ENCODE results near the gene SPRING1. TPM values are rescaled to one million over a fixed set of nuclear protein-coding genes. Genes with fewer than 3 reads are reported as not detected.

The SPRING1 gene
- total RNA-seq (2012; rRNA removed), result 26.4 and 27.6 TPM in 2 replicates

DNA sequence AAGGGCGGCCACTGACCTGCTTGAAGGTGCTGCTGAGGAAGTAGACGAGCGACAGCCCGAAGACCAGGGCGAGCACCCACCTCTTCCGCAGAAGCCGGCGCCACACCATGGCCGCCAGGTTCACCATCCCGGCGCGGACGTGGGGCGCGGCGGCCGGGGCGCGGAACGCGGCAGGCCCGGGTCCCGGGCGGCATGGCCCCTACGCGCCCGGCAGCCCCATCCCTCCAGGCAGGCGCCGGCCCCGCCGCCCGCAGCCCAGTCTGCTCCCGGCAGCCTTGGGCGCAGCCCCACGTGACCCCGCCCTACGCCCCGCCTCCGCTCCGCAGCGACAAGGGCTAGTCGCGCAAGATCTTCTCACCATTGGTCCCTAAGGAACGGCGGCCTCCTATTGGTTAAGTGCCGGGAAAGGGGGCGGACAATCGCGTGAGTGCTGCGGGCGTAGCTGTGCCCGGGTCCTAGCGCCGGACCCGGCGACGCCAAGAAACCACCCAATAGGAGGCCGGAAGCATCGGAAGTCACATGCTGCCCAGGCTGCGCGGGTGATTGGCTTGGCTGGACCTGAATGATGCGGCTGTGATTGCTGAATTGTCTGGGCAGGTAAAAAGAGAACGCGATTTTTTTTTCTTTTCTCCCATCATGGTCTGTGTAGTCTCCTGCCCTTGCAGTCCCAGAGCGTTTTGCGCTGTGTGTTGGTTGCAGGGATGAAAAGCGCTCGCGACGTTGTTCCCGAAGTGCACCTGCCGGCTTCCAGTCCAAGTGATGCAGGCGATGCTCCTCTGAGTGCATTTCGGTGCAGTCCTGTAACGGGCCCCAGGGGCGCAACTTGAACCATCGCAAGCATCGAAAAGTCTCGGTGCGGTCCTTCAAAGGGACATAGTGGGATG, at the start of gene SPRING1, which contains the start of gene RNFT2:
TSS of gene SPRING1 (minus strand) at position 296 of the 884 bp plus-strand sequence. CDS start at position 127, 169 bp downstream.
TSS of gene RNFT2 (plus strand) at position 542 of the 884 bp plus-strand sequence. CDS start 2,183 bp downstream, outside the sequence.
- Histone ChIP-seq H3K4me2 (ENCODE audit: low read length) (peak within 1 kb of the TSS; percentile 94), H3K9ac (ENCODE audit: low read depth, low read length) (peak within 1 kb of the TSS; percentile 91), H3K4me3 (ENCODE audit: low read length) (peak within 1 kb of the TSS; percentile 88), H3K27me3 (ENCODE audit: control insufficient read depth, insufficient read depth, low read length) (no peaks in the 10 kb centered on the region), H3K9me3 (replicated peaks; ENCODE audit: low read length) (no peaks in the 10 kb centered on the region), H3K36me3 (ENCODE audit: insufficient read depth, low read length) (peaks cover 13% of the 10 kb centered on the region), H3K4me1 (ENCODE audit: control insufficient read depth, insufficient read depth, low read length) (peaks cover 11% of the 10 kb centered on the region)

DNA sequence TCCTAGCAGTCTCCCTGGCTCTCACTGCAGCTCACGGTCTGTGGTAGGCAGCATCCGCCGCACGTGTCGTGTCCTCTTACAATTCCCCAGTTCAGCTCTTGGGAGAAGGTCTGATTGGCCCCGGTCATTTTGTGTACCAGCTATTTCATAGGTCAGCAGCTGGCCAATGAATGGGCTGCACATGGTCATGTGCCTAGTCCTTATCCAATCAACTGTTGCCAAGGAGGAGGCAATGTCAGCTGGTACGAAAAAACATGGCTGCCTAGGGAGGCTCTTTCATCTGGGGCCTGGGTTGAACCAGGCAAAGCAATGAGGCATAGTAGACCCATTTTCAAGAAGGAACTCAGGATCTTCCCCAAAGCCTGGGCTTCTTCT, 46.4 kb upstream of the SPRING1 start:
- H3K4me3 ChIP-seq (ENCODE audit: low read length), result no peak overlapping the region

DNA sequence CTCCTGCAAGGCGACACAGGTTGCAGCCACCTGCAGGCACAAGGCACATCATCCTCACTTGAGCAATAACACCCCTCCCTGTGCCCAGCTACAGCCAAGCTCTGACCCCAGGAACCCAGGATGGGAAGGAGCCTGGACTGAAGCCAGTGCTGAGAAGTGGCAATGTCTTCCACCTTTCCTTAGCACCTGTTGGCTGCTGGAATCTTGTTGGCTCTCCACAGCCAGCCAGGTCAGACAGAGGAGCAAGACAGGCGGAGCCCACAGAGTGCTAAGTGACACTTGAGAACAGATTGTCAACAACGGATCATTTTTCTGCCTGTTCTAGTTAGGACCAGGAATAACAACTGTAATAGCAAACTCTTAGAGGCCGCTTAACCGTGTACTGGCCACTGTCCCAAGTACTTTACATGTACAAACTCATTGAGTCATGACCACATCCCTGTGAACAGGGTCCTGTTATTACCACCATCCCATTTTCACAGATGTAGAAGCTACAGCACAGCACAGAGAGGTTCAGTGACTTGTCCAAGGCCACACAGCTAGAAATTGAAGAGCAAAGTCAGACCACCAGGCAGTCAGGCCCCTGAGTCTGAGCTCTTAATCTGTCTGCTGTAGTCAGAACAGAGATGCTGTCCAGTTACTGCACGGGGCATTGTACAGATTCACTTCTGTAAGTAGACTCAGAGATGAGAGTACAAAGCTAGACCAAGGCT, 45.8 kb upstream of the SPRING1 start:
- Histone ChIP-seq H3K36me3 (ENCODE audit: insufficient read depth, low read length) (no peaks in the 10 kb centered on the region), H3K27me3 (ENCODE audit: control insufficient read depth, insufficient read depth, low read length) (no peaks in the 10 kb centered on the region)

More for the DNA sequence above, 46.4 kb upstream of the SPRING1 start:
- H3K27me3 ChIP-seq (ENCODE audit: control insufficient read depth, insufficient read depth, low read length), result no peaks in the 10 kb centered on the region
- H3K9me3 ChIP-seq (replicated peaks; ENCODE audit: low read length), result no peaks in the 10 kb centered on the region
- no peaks in the 10 kb centered on the region for H3K36me3 ChIP-seq (ENCODE audit: insufficient read depth, low read length)
- no peaks in the 10 kb centered on the region for H3K4me1 ChIP-seq (ENCODE audit: control insufficient read depth, insufficient read depth, low read length)
- H3K9ac ChIP-seq (ENCODE audit: low read depth, low read length), result no peak overlapping the region
- H3K4me2 ChIP-seq (ENCODE audit: low read length), result no peak overlapping the region

GRCh38 chr12:116780942-116781341, 43.1 kb upstream of the SPRING1 start:
- H3K4me1 ChIP-seq (ENCODE audit: control insufficient read depth, insufficient read depth, low read length), result no peaks in the 10 kb centered on the region
- H3K4me3 ChIP-seq (ENCODE audit: low read length), result no peak overlapping the region
- no peaks in the 10 kb centered on the region for H3K27me3 ChIP-seq (ENCODE audit: control insufficient read depth, insufficient read depth, low read length)
- no peaks in the 10 kb centered on the region for H3K36me3 ChIP-seq (ENCODE audit: insufficient read depth, low read length)
- H3K4me2 ChIP-seq (ENCODE audit: low read length), result no peak overlapping the region
- H3K9ac ChIP-seq (ENCODE audit: low read depth, low read length), result no peak overlapping the region
- H3K9me3 ChIP-seq (replicated peaks; ENCODE audit: low read length), result no peaks in the 10 kb centered on the region

More for the DNA sequence above, 45.8 kb upstream of the SPRING1 start:
- Histone ChIP-seq H3K4me1 (ENCODE audit: control insufficient read depth, insufficient read depth, low read length) (no peaks in the 10 kb centered on the region), H3K4me3 (ENCODE audit: low read length) (no peak overlapping the region), H3K9me3 (replicated peaks; ENCODE audit: low read length) (no peaks in the 10 kb centered on the region), H3K9ac (ENCODE audit: low read depth, low read length) (no peak overlapping the region), H3K4me2 (ENCODE audit: low read length) (no peak overlapping the region)

DNA sequence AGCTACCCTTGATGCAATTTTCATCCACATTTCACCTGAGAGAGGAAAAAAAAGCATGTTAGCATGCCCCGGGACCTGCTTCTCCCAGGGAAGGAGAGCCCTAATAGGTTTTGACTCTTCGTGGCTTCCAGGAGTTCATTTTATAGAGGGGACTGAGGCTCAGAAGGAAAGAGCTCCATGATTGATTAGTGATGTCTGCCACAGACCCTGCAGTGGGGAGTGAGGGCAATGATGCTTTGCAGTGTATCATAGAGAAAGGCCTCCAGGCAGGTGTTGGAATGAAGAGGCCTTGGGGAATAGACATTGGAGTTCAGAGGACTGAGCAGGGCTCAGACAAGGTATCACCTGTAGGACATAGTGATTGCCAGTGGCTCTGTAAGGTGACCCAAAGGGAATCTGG, 41.7 kb upstream of the SPRING1 start:
- no peak overlapping the region for H3K4me3 ChIP-seq (ENCODE audit: low read length)
- H3K4me1 ChIP-seq (ENCODE audit: control insufficient read depth, insufficient read depth, low read length), result no peaks in the 10 kb centered on the region
- H3K9me3 ChIP-seq (replicated peaks; ENCODE audit: low read length), result no peaks in the 10 kb centered on the region
- no peaks in the 10 kb centered on the region for H3K36me3 ChIP-seq (ENCODE audit: insufficient read depth, low read length)
- no peaks in the 10 kb centered on the region for H3K27me3 ChIP-seq (ENCODE audit: control insufficient read depth, insufficient read depth, low read length)
- H3K4me2 ChIP-seq (ENCODE audit: low read length), result no peak overlapping the region
- no peak overlapping the region for H3K9ac ChIP-seq (ENCODE audit: low read depth, low read length)

DNA sequence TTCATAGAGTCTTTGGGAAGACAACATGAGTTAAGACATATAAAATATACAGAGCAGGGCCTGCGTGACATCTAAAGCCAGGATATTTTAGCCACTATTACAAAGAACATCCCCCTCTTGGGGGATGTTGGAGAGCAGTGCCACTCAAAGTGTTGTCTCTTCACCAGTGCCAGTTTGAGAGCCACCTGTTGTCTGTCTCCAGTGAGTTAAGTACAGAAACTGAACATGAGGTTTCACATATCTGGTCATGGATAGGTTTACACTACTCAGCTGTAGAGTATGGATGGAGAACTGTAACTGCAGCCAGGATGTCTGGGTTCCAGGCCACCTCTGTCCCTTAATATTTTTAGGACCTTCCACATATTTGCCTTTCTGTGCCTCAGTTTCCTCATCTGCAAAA, 39.4 kb upstream of the SPRING1 start:
- no peaks in the 10 kb centered on the region for H3K9me3 ChIP-seq (replicated peaks; ENCODE audit: low read length)
- no peaks in the 10 kb centered on the region for H3K36me3 ChIP-seq (ENCODE audit: insufficient read depth, low read length)
- no peak overlapping the region for H3K9ac ChIP-seq (ENCODE audit: low read depth, low read length)
- no peaks in the 10 kb centered on the region for H3K27me3 ChIP-seq (ENCODE audit: control insufficient read depth, insufficient read depth, low read length)
- H3K4me3 ChIP-seq (ENCODE audit: low read length), result no peak overlapping the region
- no peak overlapping the region for H3K4me2 ChIP-seq (ENCODE audit: low read length)
- no peaks in the 10 kb centered on the region for H3K4me1 ChIP-seq (ENCODE audit: control insufficient read depth, insufficient read depth, low read length)

- no peaks in the 10 kb centered on the region for H3K9me3 ChIP-seq (replicated peaks; ENCODE audit: low read length)
- no peaks in the 10 kb centered on the region for H3K27me3 ChIP-seq (ENCODE audit: control insufficient read depth, insufficient read depth, low read length)
- no peak overlapping the region for H3K4me2 ChIP-seq (ENCODE audit: low read length)
- no peak overlapping the region for H3K4me3 ChIP-seq (ENCODE audit: low read length)
- no peaks in the 10 kb centered on the region for H3K4me1 ChIP-seq (ENCODE audit: control insufficient read depth, insufficient read depth, low read length)
- no peaks in the 10 kb centered on the region for H3K36me3 ChIP-seq (ENCODE audit: insufficient read depth, low read length)
- no peak overlapping the region for H3K9ac ChIP-seq (ENCODE audit: low read depth, low read length)
These were observed 36.2 kb upstream of the SPRING1 start for GRCh38 chr12:116774020-116774419.

GRCh38 chr12:116773276-116773731, 35.4 kb upstream of the SPRING1 start:
- Histone ChIP-seq H3K9me3 (replicated peaks; ENCODE audit: low read length) (no peaks in the 10 kb centered on the region), H3K27me3 (ENCODE audit: control insufficient read depth, insufficient read depth, low read length) (no peaks in the 10 kb centered on the region), H3K4me1 (ENCODE audit: control insufficient read depth, insufficient read depth, low read length) (no peaks in the 10 kb centered on the region), H3K4me3 (ENCODE audit: low read length) (no peak overlapping the region), H3K4me2 (ENCODE audit: low read length) (no peak overlapping the region), H3K36me3 (ENCODE audit: insufficient read depth, low read length) (no peaks in the 10 kb centered on the region), H3K9ac (ENCODE audit: low read depth, low read length) (no peak overlapping the region)

- Histone ChIP-seq H3K4me3 (ENCODE audit: low read length) (no peak overlapping the region), H3K4me2 (ENCODE audit: low read length) (no peak overlapping the region), H3K27me3 (ENCODE audit: control insufficient read depth, insufficient read depth, low read length) (no peaks in the 10 kb centered on the region), H3K9ac (ENCODE audit: low read depth, low read length) (no peak overlapping the region), H3K36me3 (ENCODE audit: insufficient read depth, low read length) (no peaks in the 10 kb centered on the region), H3K4me1 (ENCODE audit: control insufficient read depth, insufficient read depth, low read length) (no peaks in the 10 kb centered on the region), H3K9me3 (replicated peaks; ENCODE audit: low read length) (no peaks in the 10 kb centered on the region)
These were observed 33.8 kb upstream of the SPRING1 start for GRCh38 chr12:116771651-116772050.

- Histone ChIP-seq H3K9ac (ENCODE audit: low read depth, low read length) (no peak overlapping the region), H3K9me3 (replicated peaks; ENCODE audit: low read length) (no peaks in the 10 kb centered on the region), H3K27me3 (ENCODE audit: control insufficient read depth, insufficient read depth, low read length) (no peaks in the 10 kb centered on the region), H3K36me3 (ENCODE audit: insufficient read depth, low read length) (no peaks in the 10 kb centered on the region), H3K4me1 (ENCODE audit: control insufficient read depth, insufficient read depth, low read length) (no peaks in the 10 kb centered on the region), H3K4me2 (ENCODE audit: low read length) (no peak overlapping the region), H3K4me3 (ENCODE audit: low read length) (no peak overlapping the region)
These were observed 28.9 kb upstream of the SPRING1 start for GRCh38 chr12:116766746-116767145.

DNA sequence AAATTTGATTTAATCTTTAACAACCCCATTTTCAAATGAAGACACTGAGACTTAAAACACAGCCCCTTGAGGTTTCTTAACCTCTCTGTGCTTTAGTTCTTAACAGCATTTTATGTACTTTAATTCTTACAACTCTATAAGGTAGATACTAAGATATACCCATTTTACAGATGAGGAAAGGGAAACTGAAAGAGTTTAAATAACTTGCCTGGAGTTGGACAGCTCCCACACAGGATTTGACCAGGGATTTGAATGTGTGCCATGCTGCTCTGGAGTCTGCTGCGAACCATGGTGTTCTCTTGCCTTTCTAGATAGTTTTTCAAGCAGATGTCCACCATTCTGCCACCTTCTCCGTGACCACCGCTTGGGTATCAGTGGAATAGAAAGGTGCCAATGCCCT, 28.4 kb upstream of the SPRING1 start:
- Histone ChIP-seq H3K9me3 (replicated peaks; ENCODE audit: low read length) (no peaks in the 10 kb centered on the region), H3K4me2 (ENCODE audit: low read length) (no peak overlapping the region), H3K4me3 (ENCODE audit: low read length) (no peak overlapping the region), H3K27me3 (ENCODE audit: control insufficient read depth, insufficient read depth, low read length) (no peaks in the 10 kb centered on the region), H3K9ac (ENCODE audit: low read depth, low read length) (no peak overlapping the region), H3K36me3 (ENCODE audit: insufficient read depth, low read length) (no peaks in the 10 kb centered on the region), H3K4me1 (ENCODE audit: control insufficient read depth, insufficient read depth, low read length) (no peaks in the 10 kb centered on the region)
